Mesenchymal stem cell (in vitro differentiated cells and primary cell): ENCODE measurements around the gene COBL.

Source experiments
- DNase-seq: peaks from one replicate; pipeline ENCODE4 v3.0.0-alpha.2; 2013
- H2AFZ ChIP-seq: one replicate; pipeline ENCODE4 v1.6.1; 2013; ENCODE audit warnings: low read depth, mild to moderate bottlenecking, control low read depth, inconsistent platforms, low read length, moderate library complexity
- H2AK5ac ChIP-seq: 2 replicates; pipeline ENCODE4 v1.6.1; 2013; ENCODE audit warnings: low read length, moderate library complexity, mild to moderate bottlenecking, inconsistent platforms; ENCODE audit not compliant: severe bottlenecking
- H2BK120ac ChIP-seq: one replicate; pipeline ENCODE4 v1.6.1; 2013; ENCODE audit warnings: low read depth, mild to moderate bottlenecking, inconsistent platforms, low read length, moderate library complexity
- H2BK12ac ChIP-seq, 2 experiments: one replicate each; pipeline ENCODE4 v1.6.1; 2013; ENCODE audit warnings: inconsistent platforms in 2 of 2, low read length in 2 of 2, mild to moderate bottlenecking in 2 of 2, moderate library complexity in 2 of 2, control low read depth in 1 of 2
- H2BK15ac ChIP-seq: one replicate; pipeline ENCODE4 v1.6.1; 2013; ENCODE audit warnings: mild to moderate bottlenecking, low read depth, inconsistent platforms; ENCODE audit not compliant: poor library complexity, severe bottlenecking
- H2BK5ac ChIP-seq: 2 replicates; pipeline ENCODE4 v1.6.1; 2013; ENCODE audit warnings: low read depth, mild to moderate bottlenecking, low read length, control low read depth, inconsistent platforms; ENCODE audit not compliant: poor library complexity, severe bottlenecking
- H3K14ac ChIP-seq, 2 experiments: one replicate each; pipeline ENCODE4 v1.6.1; 2013; ENCODE audit warnings: inconsistent platforms in 2 of 2, low read length in 2 of 2, control low read depth in 1 of 2, mild to moderate bottlenecking in 1 of 2, moderate library complexity in 1 of 2
- H3K18ac ChIP-seq, 2 experiments: one replicate each; pipeline ENCODE4 v1.6.1; 2013; ENCODE audit warnings: inconsistent platforms in 2 of 2, low read length in 2 of 2, control low read depth in 1 of 2, low read depth in 1 of 2, mild to moderate bottlenecking in 1 of 2
- H3K23ac ChIP-seq, 2 experiments: one replicate each; pipeline ENCODE4 v1.6.1; 2013; ENCODE audit warnings: inconsistent platforms in 2 of 2, low read length in 2 of 2, mild to moderate bottlenecking in 2 of 2, moderate library complexity in 2 of 2, control low read depth in 1 of 2
- H3K27ac ChIP-seq: 2 replicates; pipeline ENCODE4 v1.5.1; 2013; ENCODE audit warnings: mild to moderate bottlenecking, moderate library complexity, low read length, control low read depth, inconsistent platforms; ENCODE audit not compliant: poor library complexity, severe bottlenecking
- H3K27me3 ChIP-seq, 2 experiments: 2 replicates each; pipeline versions ENCODE4 v1.6.1 to v1.7.0; 2013; ENCODE audit warnings: low read length in 2 of 2, mild to moderate bottlenecking in 2 of 2, moderate library complexity in 2 of 2, control low read depth in 1 of 2, inconsistent platforms in 1 of 2; ENCODE audit not compliant: control insufficient read depth in 1 of 2, insufficient read depth in 1 of 2
- H3K36me3 ChIP-seq, 2 experiments: 2 replicates each; pipeline versions ENCODE4 v1.6.1 to v1.7.0; 2013; ENCODE audit warnings: low read length in 2 of 2, control low read depth in 1 of 2, inconsistent platforms in 1 of 2, low read depth in 1 of 2, mild to moderate bottlenecking in 1 of 2; ENCODE audit not compliant: insufficient read depth in 2 of 2, control insufficient read depth in 1 of 2
- H3K4ac ChIP-seq, 2 experiments: one replicate each; pipeline ENCODE4 v1.6.1; 2013; ENCODE audit warnings: inconsistent platforms in 2 of 2, low read length in 2 of 2, mild to moderate bottlenecking in 2 of 2, moderate library complexity in 2 of 2, control low read depth in 1 of 2, low read depth in 1 of 2
- H3K4me1 ChIP-seq: 2 replicates; pipeline ENCODE4 v1.6.1; 2013; ENCODE audit warnings: low read depth, low read length, control low read depth; ENCODE audit not compliant: control insufficient read depth, insufficient read depth
- H3K4me2 ChIP-seq: 2 replicates; pipeline ENCODE4 v1.6.1; 2013; ENCODE audit warnings: low read length, mild to moderate bottlenecking, inconsistent platforms; ENCODE audit not compliant: poor library complexity, severe bottlenecking
- H3K4me3 ChIP-seq, 2 experiments: 2 replicates each; pipeline versions ENCODE4 v1.5.1 to v1.7.0; 2013; ENCODE audit warnings: low read length in 2 of 2, mild to moderate bottlenecking in 2 of 2, control low read depth in 1 of 2, low read depth in 1 of 2; ENCODE audit not compliant: insufficient read depth in 1 of 2
- H3K79me1 ChIP-seq: replicated peaks from 2 replicates; pipeline ENCODE4 v1.6.1; 2013; ENCODE audit warnings: mild to moderate bottlenecking, control low read depth, low read length, inconsistent platforms; ENCODE audit not compliant: poor library complexity, severe bottlenecking
- H3K9ac ChIP-seq: 2 replicates; pipeline ENCODE4 v1.7.0; 2013; ENCODE audit warnings: mild to moderate bottlenecking, low read length, moderate library complexity
- H3K9me3 ChIP-seq: 2 replicates; pipeline ENCODE4 v1.7.0; 2013; ENCODE audit warnings: mild to moderate bottlenecking, low read length; ENCODE audit not compliant: control insufficient read depth
- H4K8ac ChIP-seq: one replicate; pipeline ENCODE4 v1.6.1; 2013; ENCODE audit warnings: inconsistent platforms, mild to moderate bottlenecking, low read length, moderate library complexity
- H4K91ac ChIP-seq: one replicate; pipeline ENCODE4 v1.6.1; 2013; ENCODE audit warnings: mild to moderate bottlenecking, low read length, inconsistent platforms
- WGBS: methylation state at CpG from one replicate; pipeline ENCODE4 v1.1.7; 2013; ENCODE audit warnings: mixed read lengths; 5-methylcytosine and 5-hydroxymethylcytosine counted together

The COBL gene

DNA sequence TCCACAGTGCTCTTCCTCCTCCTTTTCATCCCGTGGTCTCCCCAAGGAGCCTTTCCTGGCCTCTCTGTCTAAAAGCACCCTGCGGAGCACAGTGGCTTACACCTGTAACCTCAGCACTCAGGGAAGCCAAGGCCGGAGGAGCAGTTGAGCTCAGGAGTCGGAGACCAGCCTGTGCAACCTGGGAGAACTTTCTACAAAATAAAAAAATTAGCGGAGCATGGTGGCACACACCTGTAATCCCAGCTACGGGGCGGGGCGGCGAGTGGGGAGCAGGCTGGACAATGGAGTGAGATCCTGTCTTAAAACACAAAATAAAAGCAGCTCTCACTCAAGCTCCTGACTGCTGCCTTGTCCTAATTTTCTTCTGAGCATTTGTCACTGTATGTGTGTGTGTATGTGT, 1.4 kb upstream of the COBL start:
- WGBS: 82% methylated on average over 9 of the region's 9 CpGs

DNA sequence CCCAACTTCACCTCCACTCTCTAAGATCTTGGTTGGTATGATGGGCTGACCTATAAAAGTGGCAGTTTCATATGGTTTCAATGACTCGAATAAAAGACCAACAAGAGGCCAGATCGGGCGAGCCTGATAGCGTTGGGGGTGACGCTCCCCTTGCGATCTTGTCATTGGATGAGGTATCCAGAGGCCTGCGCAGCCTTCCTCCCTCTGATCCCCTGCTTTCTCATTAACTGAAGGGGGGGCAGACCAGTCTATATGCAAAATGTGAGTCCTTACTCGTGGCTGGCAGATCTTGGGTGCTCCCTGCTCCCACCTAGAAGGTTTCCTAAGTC, 937 bp upstream of the COBL start:
- no peak overlapping the region for H2AK5ac ChIP-seq
- no peak overlapping the region for H2BK12ac ChIP-seq
- H3K27ac ChIP-seq: no peak overlapping the region
- no peak overlapping the region for H3K4me2 ChIP-seq
- no peak for DNase-seq
- H3K18ac ChIP-seq: no peak overlapping the region
- H3K14ac ChIP-seq: no peak overlapping the region
- H2BK15ac ChIP-seq: no peak overlapping the region
- no peaks in the 10 kb centered on the region for H3K36me3 ChIP-seq
- no peak overlapping the region for H3K23ac ChIP-seq
- no peaks in the 10 kb centered on the region for H3K9me3 ChIP-seq
- no peak overlapping the region for H4K91ac ChIP-seq
- 23% methylated on average over 8 of the region's 8 CpGs for WGBS
- no peak overlapping the region for H2AFZ ChIP-seq
- H3K79me1 ChIP-seq: no peaks in the 10 kb centered on the region
- H3K9ac ChIP-seq: no peak overlapping the region
- no peak overlapping the region for H4K8ac ChIP-seq
- no peak overlapping the region for H3K4me3 ChIP-seq
- H3K4ac ChIP-seq: no peak overlapping the region
- H3K4me1 ChIP-seq: peaks cover 20% of the 10 kb centered on the region
- peaks cover 56 to 62% of the 10 kb centered on the region in 2 experiments for H3K27me3 ChIP-seq
- H2BK120ac ChIP-seq: no peak overlapping the region
- no peak overlapping the region for H2BK5ac ChIP-seq

More for the DNA sequence above, 1.4 kb upstream of the COBL start:
- Histone ChIP-seq H2BK15ac (no peak overlapping the region), H3K27ac (no peak overlapping the region), H3K27me3 (peaks cover 56 to 62% of the 10 kb centered on the region in 2 experiments), H2AFZ (no peak overlapping the region), H2BK12ac (no peak overlapping the region), H3K9ac (no peak overlapping the region), H2BK120ac (no peak overlapping the region), H3K4me3 (no peak overlapping the region), H3K4ac (no peak overlapping the region), H4K8ac (no peak overlapping the region), H3K79me1 (no peaks in the 10 kb centered on the region), H3K9me3 (no peaks in the 10 kb centered on the region), H2AK5ac (no peak overlapping the region), H3K4me2 (no peak overlapping the region), H3K36me3 (no peaks in the 10 kb centered on the region), H3K18ac (no peak overlapping the region), H2BK5ac (no peak overlapping the region), H4K91ac (no peak overlapping the region), H3K23ac (no peak overlapping the region), H3K14ac (no peak overlapping the region), H3K4me1 (peaks cover 20% of the 10 kb centered on the region)
- DNase-seq: no peak

DNA sequence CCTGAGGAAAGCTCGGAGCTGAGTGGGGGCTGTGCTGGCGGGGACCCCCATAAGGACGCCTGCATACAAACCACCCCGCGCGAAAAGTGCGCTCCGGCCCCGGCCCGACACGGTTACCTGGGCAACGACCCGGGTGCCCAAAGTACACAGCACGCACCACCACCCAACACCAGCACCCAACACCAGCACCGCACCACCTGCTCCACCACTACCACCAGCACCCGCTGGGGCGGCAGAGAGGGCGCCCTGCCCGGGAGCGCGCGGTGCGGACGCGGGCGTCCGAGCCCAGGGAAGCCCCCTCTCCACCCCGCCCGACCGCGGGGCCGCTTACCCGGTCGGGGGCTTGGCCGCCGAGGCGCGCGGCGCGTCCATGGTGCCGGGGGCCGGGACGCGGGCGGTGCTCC, 345 bp downstream of the COBL start:
- Histone ChIP-seq H2AK5ac (no peak overlapping the region), H2BK5ac (no peak overlapping the region), H3K9ac (peak overlapping the region; percentile 38), H3K27me3 (peaks cover 54 to 56% of the 10 kb centered on the region in 2 experiments), H4K91ac (no peak overlapping the region), H3K36me3 (no peaks in the 10 kb centered on the region), H3K4me2 (peak overlapping the region; percentile 87), H3K79me1 (no peaks in the 10 kb centered on the region), H3K18ac (no peak overlapping the region), H3K27ac (no peak overlapping the region), H2BK120ac (no peak overlapping the region), H3K4me3 (peak overlapping the region; percentile 43 to 78), H2AFZ (no peak overlapping the region), H2BK15ac (no peak overlapping the region), H3K23ac (no peak overlapping the region), H3K4me1 (peaks cover 20% of the 10 kb centered on the region), H3K4ac (no peak overlapping the region), H2BK12ac (no peak overlapping the region), H3K14ac (no peak overlapping the region), H4K8ac (no peak overlapping the region), H3K9me3 (no peaks in the 10 kb centered on the region)
- DNase-seq: no peak
- WGBS: 0% methylated on average over 11 of the region's 46 CpGs

DNA sequence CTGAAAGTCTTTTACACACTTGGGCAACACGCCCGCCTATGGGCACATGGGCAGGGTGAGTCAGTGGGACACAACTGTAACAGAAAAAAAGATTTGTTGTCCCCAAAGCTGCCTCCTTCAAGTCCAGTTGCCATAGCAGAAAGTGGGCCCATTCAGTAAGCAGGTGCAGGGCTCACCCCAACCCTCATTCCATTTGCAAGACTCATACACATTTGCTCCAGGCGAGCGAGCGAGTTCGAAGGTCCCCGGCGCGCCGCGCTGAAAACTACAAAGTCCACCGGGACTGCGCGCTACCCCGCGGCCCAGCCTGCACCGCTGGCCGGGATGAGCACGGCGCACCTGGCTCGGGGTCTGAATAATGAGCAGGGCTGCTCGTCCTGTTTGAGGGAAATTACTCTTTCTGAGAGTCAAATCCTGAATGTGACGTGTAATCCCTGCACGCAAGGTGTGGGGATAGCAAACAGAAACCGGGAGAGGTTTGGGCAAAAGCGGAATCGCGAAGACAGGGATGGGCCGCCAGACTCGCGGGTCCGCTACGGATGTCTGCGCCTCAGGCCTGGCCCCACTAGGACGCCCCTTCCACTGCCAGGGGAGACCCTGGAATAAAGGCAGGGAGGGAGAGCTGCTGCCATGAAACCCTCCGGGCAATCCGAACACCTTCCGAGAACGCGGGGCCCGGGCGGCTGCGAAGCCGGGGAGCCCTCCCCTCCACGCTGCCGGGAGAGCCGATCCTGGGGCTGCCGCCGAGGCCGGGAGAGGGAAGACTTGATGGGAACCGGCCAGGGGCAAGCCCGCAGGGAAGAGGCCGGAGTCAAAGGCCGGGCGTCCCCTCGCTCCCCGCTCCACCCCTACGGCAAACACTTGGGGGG, 982 bp downstream of the COBL start:
- Histone ChIP-seq H3K36me3 (no peaks in the 10 kb centered on the region), H2BK120ac (no peak overlapping the region), H2BK15ac (no peak overlapping the region), H2BK12ac (no peak overlapping the region), H3K4me3 (peak overlapping the region; percentile 28 to 78), H4K91ac (no peak overlapping the region), H3K27me3 (peaks cover 52 to 59% of the 10 kb centered on the region in 2 experiments), H3K23ac (no peak overlapping the region), H2AFZ (no peak overlapping the region), H3K14ac (no peak overlapping the region), H3K4me1 (peaks cover 20% of the 10 kb centered on the region), H3K4ac (no peak overlapping the region), H2BK5ac (no peak overlapping the region), H3K27ac (no peak overlapping the region), H2AK5ac (no peak overlapping the region), H4K8ac (no peak overlapping the region), H3K9me3 (no peaks in the 10 kb centered on the region), H3K9ac (peak overlapping the region; percentile 38), H3K4me2 (peak overlapping the region; percentile 87), H3K79me1 (no peaks in the 10 kb centered on the region), H3K18ac (no peak overlapping the region)
- 1% methylated on average over 48 of the region's 58 CpGs for WGBS
- DNase-seq: peak; percentile 11
